T-helper 2 cell (primary cell): ENCODE results near the gene ZNF462.
"Not testable (repeated sequence)": the region's sequence is repeated elsewhere in the genome, so short reads cannot be mapped to it uniquely, and the experiment has no call there.

ENCODE experiments used
- DNase-seq, 5 experiments: peaks; one replicate each; pipeline versions ENCODE4 v3.0.0 to v3.0.0-alpha.2; 2012 to 2022

The ZNF462 gene

DNA sequence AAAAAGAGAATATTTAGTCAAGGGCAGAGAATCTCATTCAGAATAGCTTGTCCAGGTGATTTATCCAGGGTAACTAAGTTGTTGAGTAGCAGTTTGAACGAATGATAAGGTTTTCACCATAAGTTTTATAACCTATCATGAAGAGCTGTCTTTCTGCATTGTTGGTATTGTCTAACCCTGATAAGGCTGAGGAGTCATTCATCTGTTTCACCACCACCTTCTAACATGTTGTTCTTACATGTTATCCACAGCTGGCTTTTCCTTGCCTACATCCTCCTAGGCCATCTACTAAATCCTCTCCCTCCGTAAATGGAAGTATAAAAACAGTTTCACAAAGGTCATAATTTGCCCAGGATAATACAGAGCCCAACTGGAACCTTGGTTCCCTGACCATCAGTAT, 24.1 kb downstream of the ZNF462 start:
- no peak for DNase-seq

DNA sequence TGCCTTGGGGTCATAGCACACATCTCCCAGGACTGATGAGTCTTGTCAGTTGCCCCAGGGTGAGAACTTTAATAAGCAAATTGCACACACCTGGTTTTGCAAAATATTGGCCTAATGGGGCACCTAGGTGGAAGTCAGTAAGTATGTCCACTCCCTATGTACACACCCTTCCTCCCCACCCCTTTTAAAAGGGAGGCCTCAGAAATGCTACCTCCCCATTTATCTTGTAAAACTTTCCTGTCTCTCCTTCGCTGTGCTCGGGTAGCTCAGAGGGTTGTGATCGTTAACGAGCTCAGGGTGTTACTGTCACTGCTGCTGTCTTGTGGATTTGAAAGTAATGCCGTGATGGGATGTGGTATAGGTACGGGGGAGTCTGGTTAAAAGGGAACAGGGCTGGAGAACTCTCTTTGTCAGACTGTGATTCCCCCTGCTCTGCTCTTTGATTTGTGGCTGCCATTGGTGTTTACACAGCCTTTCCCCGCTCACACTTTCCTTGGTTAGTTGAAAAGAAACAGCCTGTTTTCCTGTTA, 26.2 kb downstream of the ZNF462 start:
- no peak for DNase-seq

DNA sequence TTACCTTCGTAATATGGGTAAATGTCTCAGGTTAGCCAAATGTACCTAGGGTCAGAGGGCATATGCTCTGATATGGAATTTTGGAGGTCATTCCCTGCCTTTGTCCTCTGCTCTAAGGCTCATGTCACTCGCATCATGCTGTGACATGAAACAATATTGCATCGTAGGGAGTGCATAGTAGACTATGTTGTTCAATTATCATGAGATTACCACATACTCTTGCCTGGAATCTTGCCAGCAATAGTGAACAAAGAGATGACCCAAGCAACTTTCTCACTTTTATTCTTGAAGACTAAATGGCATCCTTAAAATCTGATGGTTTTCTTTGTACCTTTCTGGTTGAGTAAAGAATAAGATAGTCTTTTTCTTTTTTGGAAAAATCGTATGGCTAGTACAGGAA, 27.6 kb downstream of the ZNF462 start:
- no peak for DNase-seq

DNA sequence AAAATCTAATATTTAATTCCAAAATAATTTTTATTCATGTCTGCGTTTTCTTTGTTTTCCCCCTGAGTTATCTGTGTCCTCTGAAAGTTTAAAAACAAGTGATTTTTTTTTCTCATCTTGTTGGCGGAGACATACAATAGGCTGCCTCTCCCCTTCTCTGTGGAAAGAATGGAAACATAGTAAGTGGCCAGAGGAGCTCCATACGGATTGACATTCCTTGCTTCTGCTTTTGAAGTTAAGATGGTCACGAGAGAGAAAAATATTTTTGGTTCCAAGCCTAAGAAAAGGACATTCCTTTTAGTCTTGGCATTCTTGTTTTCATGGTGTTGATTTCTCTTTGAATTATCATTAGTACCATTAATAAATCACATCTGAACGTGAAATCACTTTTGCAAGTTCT, 28.3 kb downstream of the ZNF462 start:
- no peak for DNase-seq

DNA sequence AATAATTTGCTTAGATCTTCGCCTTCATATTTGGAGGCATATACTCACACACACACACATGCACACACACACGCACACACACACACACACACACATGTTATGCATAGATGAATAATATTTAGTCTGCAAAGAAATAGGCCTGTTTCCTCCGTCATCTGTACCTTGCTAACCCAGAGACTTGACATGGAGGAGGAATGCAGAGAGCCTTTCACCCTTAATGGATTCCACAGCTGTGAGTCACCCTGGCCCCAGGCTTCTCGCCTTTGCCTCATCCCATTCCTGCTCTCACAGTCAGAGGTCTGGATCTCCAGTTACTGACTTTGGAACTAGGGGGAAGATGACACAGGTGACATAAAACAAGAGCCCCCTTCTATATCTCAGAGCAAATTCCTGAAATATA, 29.7 kb downstream of the ZNF462 start:
- no peak for DNase-seq

DNA sequence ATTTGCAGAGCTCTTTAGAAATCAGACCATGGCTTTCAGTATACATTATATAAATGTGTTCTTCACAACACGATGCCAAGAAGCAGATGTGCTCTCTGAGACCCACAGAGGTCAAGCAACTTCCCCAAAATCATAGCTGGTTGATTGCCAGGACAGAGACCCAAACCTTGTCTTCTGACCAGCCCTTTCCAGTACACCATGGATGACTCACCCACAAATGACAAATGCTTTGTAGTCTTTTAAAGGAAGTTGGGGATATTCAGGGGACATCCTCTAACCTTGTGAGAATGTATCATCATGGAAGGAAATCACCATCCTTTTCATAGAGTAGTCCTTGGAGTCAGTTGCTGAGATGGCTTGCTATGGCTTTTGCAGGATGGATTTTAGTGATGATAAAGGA, 30.1 kb downstream of the ZNF462 start:
- DNase-seq, result no peak

DNA sequence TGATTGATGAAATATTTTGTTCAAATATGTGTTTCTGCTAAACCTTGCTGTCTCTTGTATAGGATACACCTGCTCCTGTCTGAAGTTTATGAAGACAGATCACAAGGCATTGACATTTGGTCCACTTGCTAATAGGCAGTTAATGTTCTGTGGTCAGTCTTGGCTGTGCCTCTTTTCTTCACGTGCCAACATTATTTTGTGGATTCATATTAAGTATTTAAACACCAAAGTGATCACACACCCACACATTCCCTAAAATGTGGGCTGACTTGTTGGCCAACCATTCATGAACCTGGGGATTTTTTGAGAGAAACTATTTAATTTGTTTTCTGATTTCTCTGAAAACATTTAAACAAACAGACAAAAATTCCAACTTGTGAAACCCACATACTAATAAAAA, 33.7 kb downstream of the ZNF462 start:
- DNase-seq, result no peak

DNA sequence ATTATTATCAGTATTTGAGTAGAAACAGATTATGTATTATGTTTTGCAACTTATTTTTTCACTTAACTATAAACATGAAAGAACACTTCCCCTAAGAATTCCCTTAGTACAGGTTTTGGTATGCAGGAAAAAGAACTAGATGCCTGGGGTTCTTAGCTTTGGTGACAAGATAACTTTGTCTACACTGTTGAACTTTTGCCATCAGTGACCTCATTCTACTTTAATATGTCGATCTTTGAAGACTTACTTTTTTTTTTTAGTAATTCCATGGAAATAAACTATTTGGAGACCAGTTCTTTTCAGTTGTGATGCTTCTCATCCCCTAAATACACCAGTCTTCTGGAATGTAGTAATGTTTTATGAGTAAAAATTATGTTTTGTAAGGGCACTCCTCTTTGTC, 34.3 kb downstream of the ZNF462 start:
- DNase-seq, result no peak

DNA sequence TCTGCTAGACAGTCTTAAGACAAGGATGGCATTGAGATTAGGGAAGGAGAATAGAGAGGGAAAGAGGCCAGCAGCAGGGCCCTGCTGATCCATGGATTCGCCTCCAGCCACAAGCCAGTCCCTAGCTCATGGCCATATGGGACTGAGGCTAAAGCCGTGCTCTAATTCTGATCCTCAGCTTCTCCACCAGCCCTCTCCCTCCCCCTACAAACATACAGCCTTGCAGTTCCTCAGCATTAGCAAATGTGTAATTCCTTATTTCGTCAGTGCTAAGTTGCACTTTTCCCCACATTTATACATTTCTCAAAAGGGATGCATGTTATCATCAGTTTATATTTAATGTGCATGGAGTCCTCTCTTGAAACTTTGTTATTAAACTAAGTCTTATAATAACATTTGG, 34.8 kb downstream of the ZNF462 start:
- DNase-seq, result no peak

DNA sequence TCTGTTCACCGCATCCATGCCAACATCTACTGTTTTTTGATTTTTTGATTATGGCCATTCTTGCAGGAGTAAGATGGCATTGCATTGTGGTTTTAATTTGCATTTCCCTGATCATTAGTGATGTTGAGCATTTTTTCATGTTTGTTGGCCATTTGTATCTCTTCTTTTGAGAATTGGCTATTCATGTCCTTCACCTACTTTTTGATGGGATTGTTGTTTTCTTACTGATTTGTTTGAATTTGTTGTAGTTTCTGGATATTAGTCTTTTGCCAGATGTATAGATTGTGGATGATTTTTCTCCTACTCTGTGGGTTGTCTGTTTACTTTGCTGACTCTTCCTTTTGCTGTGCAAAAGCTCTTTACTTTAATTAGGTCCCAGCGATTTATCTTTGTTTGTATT, 37.6 kb downstream of the ZNF462 start:
- DNase-seq, result not testable (repeated sequence)

DNA sequence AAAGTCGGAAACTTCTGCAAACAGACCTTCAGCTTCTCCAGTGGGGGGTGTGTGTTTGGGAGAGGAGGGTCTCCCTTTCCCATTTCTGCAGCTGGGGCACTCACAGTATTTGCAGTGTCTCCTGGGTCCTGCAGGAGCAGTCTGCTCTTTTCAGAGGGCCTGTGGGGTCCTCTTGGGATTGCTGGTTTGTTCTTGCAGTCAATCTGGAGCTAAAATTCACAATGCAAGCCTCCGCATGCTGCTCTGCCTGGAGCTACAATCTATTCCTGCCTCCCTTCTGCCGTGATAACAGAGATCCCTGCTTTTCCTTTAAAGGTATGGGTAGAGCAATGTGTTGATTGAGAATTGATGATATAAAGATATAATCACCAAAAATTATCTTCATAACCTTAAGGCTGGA, 43.2 kb downstream of the ZNF462 start:
- DNase-seq, result no peak

DNA sequence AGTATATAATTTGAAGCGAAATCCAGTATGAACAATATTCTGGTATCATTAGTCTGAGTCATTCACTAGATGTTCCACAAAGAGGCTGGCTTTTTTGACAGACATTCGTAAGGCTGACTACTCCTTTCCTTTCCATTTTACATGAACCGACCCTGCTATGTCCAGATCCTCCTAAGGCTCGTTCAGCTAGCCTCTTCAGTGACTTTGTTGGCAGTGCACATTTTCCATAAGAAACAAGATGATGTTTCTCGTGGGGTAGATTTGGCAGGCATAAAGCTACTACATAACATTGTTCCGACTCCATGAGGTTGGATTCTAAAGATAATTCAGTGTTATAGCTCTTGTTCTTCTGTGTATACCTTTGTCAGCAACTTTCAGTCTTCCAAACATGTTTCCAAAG, 49.0 kb downstream of the ZNF462 start:
- DNase-seq, result no peak

DNA sequence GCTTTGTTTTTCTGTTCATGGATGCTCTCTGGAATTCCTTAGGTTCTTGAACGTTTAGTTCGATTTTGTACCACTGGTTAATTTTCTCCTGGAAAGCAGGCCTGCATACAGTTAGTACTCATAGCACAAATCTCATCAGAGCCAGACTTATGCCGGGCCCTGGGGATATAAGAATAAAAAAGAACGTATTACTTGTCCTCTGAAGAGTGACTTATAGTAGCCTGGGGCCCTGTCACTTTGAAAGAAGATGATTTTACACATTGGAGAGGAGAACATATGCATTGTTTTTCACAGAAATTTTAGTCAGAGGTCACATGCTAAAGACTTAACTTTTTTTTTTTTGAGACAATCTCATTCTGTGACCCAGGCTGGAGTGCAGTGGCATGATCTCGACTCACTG, 50.3 kb downstream of the ZNF462 start:
- DNase-seq, result no peak

DNA sequence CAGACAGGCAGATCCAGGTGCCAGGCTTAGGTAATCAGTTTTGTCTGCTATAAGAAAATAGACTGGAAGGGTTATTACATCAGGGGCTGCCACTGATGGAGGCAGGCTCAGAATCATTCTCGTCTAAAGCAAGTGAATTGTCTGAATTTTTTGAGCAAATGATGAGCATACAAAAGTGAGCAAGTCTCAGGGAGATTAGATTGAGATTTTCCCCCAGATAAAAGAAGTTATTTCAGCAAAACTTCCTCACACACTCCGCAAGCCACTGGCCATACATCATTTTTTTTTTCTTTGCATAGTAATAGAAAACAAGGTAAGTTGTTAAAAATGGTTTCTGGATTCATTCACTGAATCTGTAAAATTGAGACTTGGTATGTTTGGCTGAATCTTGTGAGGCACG, 52.9 kb downstream of the ZNF462 start:
- DNase-seq, result no peak

DNA sequence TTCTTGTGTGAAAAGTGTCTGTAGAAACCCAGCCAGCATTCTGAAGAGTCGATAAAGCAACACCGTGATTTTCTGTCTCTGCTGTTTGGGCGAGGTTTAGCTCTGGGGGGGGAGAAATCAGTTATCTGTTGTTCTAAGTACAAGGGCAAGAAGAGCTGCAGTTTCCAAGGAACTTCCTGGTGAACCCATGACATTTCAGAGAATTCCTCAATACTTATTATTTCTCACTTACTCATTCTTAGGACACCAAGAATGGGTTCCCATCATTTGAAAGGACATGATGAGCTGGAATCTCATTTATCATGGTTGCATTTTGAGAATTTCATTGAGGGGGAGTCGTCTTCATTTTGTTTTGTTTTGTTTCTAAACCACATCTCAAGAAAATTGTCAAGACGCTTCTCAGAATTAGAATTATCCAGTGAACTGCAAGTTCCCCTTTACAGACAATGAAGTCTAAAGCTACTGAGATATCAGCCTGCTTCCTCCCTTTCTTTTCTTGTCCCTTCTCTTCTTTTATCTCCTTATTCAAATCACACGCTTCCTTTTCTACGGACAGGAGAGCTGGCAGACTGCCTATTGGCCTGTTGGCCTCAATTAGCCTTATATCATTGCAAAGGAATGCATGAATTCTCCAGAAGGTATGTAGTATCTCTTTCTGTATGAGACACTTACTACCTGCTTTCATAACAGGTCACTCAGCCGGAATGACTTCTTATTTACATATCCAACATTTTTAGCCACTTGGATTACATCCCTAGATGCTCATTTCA, 53.7 kb downstream of the ZNF462 start:
- DNase-seq, result no peak

DNA sequence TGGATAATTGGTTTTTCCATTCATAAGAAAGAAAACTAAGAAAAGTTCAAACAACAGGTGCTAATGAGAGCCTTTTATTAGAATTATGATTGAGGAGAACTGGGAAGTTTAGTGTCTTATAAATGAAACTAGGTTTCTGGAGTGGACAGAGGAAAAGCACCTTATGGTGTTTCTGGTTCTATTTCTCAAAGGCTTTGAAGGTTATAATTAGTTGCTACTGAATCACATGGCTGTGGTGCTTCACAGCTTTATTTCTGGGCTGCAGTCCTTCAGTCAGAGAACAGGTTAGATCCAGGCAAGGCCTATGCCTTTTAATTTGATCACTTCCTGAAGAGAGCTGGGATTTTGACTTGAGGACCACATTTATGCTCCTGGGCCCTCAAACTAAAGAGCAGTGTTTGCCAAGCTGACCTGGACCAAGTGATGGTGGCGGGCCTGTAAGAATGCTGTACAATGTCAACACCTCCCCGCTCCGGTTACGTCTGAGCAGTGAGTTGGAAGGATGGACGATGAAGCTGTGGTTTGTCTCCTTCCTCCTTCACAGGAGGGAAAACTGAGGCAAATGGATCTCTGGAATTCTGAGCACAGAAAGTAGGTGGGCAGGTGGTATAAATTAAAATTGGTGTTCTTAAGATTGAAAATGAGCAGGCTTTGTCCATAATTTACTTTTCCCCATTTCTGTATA, 56.0 kb downstream of the ZNF462 start:
- DNase-seq, result no peak

DNA sequence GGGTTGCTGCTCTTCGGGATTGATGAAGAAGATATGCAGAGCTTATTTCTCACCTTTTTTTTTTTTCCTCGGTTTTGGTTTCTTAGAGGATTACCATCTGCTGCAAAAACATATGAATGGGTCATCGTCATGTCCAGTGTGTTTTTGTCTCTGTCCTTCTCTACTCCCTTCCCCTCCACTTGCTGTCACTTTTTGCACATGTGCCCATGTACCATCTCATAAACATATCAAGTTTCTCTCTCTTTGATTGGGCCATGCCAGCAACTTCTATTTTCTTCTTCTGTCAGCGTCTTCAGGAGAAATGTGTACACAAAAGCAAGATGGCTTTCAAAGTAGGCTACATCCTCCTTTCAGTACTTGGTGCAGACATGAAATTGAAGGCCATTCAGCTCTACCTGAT, 57.1 kb downstream of the ZNF462 start:
- no peak for DNase-seq

DNA sequence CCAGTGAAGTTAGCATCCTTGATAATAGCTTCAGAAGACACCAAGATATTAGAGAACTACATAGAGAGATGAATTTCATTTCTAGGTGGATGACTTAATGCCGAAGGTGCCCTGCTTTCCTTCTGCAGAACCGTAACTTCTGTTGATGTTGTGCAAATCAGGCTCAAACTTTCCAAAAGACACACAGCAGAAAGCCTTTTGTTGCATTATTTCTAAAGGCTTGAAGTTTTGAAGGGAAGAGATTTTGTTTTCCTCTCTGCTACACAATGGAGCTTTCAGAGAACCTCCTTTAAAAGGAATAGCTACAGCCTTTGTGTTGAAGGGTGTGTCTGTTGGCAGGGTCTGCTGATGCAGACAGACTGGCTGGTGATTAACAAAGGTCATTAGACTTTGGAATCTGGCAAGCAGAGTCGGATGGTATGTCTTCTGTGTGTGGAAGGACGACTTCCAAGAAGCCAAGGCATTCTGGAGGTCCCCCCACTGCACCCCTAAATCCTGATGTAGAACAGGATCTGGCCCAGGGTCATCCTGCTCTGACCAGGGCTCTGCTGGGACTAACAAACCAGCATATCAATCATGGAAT, 57.8 kb downstream of the ZNF462 start:
- no peak for DNase-seq

DNA sequence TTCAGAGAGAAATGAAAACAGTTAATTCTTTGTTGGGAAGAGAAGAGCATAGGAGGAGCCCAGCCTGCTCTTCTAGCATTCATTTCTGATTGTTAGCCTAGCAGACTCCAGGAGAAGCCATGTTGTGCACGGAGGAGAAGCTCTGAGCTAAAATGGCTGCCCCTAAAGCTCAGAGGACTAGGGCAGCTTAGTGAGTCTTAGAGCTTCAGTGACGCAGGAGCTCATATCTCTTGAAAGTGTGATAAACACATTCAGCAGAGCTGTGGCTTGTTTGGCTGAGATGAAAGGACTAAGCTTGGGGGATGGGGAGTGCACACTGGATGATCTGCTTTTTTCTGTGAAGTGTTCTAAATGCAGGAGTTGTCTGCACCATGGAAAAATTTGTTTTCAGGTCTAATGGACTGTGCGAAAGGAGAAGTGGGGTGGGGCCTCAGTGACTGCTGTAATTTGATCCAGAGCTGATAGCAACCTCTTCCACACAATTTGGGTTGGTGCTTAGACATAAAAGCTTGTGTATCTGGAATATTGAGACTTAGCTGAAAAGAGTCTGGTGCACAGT, 58.5 kb downstream of the ZNF462 start:
- DNase-seq, result peak in 2 of 5 experiments; percentile 6 to 83

DNA sequence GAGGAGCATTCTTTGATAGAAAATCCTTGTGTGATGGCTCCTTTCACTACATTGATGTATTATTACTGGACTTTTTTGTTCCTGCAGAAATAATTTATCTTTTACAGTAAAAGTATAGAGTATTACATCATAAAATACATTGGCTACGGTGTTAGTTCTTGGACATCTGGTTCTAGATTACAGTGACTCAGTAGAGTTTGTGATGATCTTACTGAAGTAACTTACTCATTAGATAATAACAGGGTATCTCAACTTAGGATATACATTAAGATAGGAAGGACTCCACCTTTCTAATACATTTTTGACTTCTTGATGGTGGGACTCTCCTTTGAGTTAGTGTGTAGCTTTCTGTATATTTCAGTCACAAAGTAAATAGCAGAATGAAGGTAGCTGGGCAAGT, 59.1 kb downstream of the ZNF462 start:
- no peak for DNase-seq

DNA sequence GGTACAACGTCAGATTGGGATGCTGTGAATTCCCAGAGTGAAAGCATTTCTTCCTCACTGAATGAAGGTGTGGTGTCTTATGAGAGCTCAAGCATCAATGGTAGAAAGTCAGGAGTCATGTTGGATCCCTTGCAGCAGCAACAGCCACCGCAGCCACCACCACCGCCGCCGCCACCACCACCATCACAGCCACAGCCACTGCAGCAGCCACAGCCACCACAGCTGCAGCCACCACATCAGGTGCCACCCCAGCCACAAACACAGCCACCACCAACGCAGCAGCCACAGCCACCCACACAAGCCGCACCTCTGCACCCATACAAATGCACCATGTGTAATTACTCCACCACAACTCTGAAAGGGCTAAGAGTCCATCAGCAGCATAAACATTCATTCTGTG, 62.4 kb downstream of the ZNF462 start:
- no peak for DNase-seq

DNA sequence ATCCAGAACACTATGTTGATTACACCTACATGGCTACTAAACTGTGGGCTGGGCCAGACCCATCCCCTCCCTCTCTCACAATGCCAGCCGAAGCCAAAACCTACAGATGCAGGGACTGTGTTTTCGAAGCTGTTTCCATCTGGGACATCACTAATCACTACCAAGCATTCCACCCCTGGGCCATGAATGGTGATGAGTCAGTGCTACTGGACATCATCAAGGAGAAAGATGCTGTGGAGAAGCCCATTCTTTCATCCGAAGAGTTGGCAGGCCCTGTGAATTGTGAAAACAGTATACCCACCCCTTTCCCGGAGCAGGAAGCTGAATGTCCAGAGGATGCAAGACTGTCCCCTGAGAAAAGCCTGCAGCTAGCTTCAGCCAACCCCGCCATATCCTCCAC, 65.0 kb downstream of the ZNF462 start:
- DNase-seq, result no peak

DNA sequence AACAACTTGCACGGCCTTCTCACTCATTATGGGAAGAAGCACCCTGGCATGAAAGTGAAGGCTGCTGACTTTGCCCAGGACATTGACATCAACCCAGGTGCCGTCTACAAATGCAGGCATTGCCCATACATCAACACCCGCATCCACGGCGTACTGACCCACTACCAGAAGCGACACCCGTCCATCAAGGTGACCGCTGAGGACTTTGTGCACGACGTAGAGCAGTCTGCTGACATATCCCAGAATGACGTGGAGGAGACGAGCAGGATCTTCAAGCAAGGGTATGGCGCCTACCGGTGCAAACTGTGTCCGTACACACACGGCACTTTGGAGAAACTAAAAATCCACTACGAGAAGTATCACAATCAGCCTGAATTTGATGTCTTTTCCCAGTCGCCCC, 65.4 kb downstream of the ZNF462 start:
- no peak for DNase-seq
